GM18873 (cell line): ENCODE data around the gene XCL2.
"Not testable (repeated sequence)": the region's sequence is repeated elsewhere in the genome, so short reads cannot be mapped to it uniquely, and the experiment has no call there.

Experiments
- ATAC-seq: cut with Tn5 transposase; IDR thresholded peaks from one replicate; pipeline ENCODE4 v1.9.1; 2021; ENCODE audit warnings: mild to moderate bottlenecking, moderate library complexity, moderate number of reproducible peaks; ENCODE audit not compliant: unreplicated experiment, low FRiP score

Gene XCL2

GRCh38 chr1:168561989-168562388 is 18.2 kb upstream of the XCL2 start:
- no peak for ATAC-seq

GRCh38 chr1:168560370-168560769 is 16.6 kb upstream of the XCL2 start:
- no peak for ATAC-seq

- no peak for ATAC-seq
These were observed 12.8 kb upstream of the XCL2 start for GRCh38 chr1:168556647-168557046.

GRCh38 chr1:168555508-168556046 is 11.8 kb upstream of the XCL2 start:
- no peak for ATAC-seq

GRCh38 chr1:168554603-168555483 is 11.0 kb upstream of the XCL2 start:
- no peak for ATAC-seq

GRCh38 chr1:168553680-168554553 is 10.1 kb upstream of the XCL2 start:
- no peak for ATAC-seq

GRCh38 chr1:168552961-168553360 is 9.2 kb upstream of the XCL2 start:
- no peak for ATAC-seq

- ATAC-seq = no peak
These were observed 7.9 kb upstream of the XCL2 start for GRCh38 chr1:168551688-168552087.

GRCh38 chr1:168550971-168551370 is 7.2 kb upstream of the XCL2 start:
- ATAC-seq = no peak

GRCh38 chr1:168546553-168546895 is 2.7 kb upstream of the XCL2 start:
- not testable (repeated sequence) for ATAC-seq

- ATAC-seq = not testable (repeated sequence)
These were observed 2.1 kb upstream of the XCL2 start for GRCh38 chr1:168545678-168546552.

- ATAC-seq = not testable (repeated sequence)
These were observed 819 bp downstream of the XCL2 start for GRCh38 chr1:168542978-168543377.

- ATAC-seq = not testable (repeated sequence)
These were observed 3.0 kb downstream of the XCL2 start for GRCh38 chr1:168540798-168541197.

- peak; percentile 79 for ATAC-seq
These were observed 8.3 kb downstream of the XCL2 start for GRCh38 chr1:168535536-168535935.

- ATAC-seq = no peak
These were observed 12.0 kb downstream of the XCL2 start for GRCh38 chr1:168531615-168532345.

- ATAC-seq = no peak
These were observed 14.3 kb downstream of the XCL2 start for GRCh38 chr1:168529518-168529917.

- no peak for ATAC-seq
These were observed 22.3 kb downstream of the XCL2 start for GRCh38 chr1:168521401-168522000.

- ATAC-seq = no peak
These were observed 23.0 kb downstream of the XCL2 start for GRCh38 chr1:168520832-168521231.
